HepG2 (cell line): Measurements from ENCODE around the gene SETD1B.

Source experiments
- EZH2 ChIP-seq: conservative IDR thresholded peaks from 2 replicates; pipeline ENCODE4 v1.6.1; 2012; ENCODE audit warnings: mild to moderate bottlenecking, low read depth, low read length, moderate library complexity
- GABPA ChIP-seq, 2 experiments: IDR thresholded peaks; 2 replicates each; pipeline ENCODE4 v1.6.1; 2011 to 2016; ENCODE audit warnings: low read depth in 2 of 2, low read length in 1 of 2, missing biosample characterization in 1 of 2, missing genetic modification characterization in 1 of 2
- MED8 ChIP-seq: sonication (generic); formaldehyde crosslinking; IDR thresholded peaks from 2 replicates; pipeline ENCODE4 v1.8.1; 2023; ENCODE audit warnings: mild to moderate bottlenecking, missing genetic modification reagents; ENCODE audit not compliant: insufficient replicate concordance
- SETDB1 ChIP-seq: sonication (generic); formaldehyde crosslinking; IDR thresholded peaks from 2 replicates; pipeline ENCODE4 v1.5.1; 2020; ENCODE audit warnings: missing genetic modification reagents, mild to moderate bottlenecking, borderline replicate concordance
- TF ChIP-seq, protein P1 (sequence below): sonication (generic); formaldehyde crosslinking; IDR thresholded peaks from 2 replicates; pipeline ENCODE4 v1.5.0; 2020; ENCODE audit warnings: mild to moderate bottlenecking, missing genetic modification reagents, moderate library complexity
- TF ChIP-seq, protein P2 (sequence below): sonication (generic); formaldehyde crosslinking; IDR thresholded peaks from 2 replicates; pipeline ENCODE4 v1.5.0; 2020; ENCODE audit warnings: missing genetic modification reagents

GRCh38 chr12:121820056-121820455, 16.2 kb downstream of the SETD1B start:
- no peak for TF ChIP-seq GABPA (IDR thresholded peaks at IDR 0.05; ENCODE audit: low read depth, low read length)
- TF ChIP-seq GABPA (CRISPR knock-in tag; IDR thresholded peaks at IDR 0.05; ENCODE audit: low read depth) = no peak
- no peak for TF ChIP-seq EZH2
- TF ChIP-seq, protein P1, sequence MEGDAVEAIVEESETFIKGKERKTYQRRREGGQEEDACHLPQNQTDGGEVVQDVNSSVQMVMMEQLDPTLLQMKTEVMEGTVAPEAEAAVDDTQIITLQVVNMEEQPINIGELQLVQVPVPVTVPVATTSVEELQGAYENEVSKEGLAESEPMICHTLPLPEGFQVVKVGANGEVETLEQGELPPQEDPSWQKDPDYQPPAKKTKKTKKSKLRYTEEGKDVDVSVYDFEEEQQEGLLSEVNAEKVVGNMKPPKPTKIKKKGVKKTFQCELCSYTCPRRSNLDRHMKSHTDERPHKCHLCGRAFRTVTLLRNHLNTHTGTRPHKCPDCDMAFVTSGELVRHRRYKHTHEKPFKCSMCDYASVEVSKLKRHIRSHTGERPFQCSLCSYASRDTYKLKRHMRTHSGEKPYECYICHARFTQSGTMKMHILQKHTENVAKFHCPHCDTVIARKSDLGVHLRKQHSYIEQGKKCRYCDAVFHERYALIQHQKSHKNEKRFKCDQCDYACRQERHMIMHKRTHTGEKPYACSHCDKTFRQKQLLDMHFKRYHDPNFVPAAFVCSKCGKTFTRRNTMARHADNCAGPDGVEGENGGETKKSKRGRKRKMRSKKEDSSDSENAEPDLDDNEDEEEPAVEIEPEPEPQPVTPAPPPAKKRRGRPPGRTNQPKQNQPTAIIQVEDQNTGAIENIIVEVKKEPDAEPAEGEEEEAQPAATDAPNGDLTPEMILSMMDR (CRISPR knock-in tag) = no peak
- TF ChIP-seq MED8 (CRISPR knock-in tag) = no peak
- TF ChIP-seq SETDB1 (CRISPR knock-in tag) = no peak
- TF ChIP-seq, protein P2, sequence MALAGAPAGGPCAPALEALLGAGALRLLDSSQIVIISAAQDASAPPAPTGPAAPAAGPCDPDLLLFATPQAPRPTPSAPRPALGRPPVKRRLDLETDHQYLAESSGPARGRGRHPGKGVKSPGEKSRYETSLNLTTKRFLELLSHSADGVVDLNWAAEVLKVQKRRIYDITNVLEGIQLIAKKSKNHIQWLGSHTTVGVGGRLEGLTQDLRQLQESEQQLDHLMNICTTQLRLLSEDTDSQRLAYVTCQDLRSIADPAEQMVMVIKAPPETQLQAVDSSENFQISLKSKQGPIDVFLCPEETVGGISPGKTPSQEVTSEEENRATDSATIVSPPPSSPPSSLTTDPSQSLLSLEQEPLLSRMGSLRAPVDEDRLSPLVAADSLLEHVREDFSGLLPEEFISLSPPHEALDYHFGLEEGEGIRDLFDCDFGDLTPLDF = no peak
